Sigmoid colon (tissue), 4 donors: ENCODE measurements around the gene HHIP.

Experiments used
- CTCF ChIP-seq, 4 experiments: fragments of 450-650 bp in 3 of 4; fragments of 200-600 bp in 1 of 4; IDR thresholded peaks; one replicate each; pipeline ENCODE4 v1.5.1; 2016 to 2019; ENCODE audit warnings: antibody characterized with exemption in 4 of 4, mild to moderate bottlenecking in 3 of 4, moderate library complexity in 2 of 4
- EP300 ChIP-seq, 4 donors: sonication (generic); formaldehyde crosslinking; IDR thresholded peaks; one replicate each; pipeline ENCODE4 v1.6.1; 2017; ENCODE audit warnings: antibody characterized with exemption in 4 of 4
- POLR2A ChIP-seq, 2 donors: fragments of 450-650 bp; IDR thresholded peaks; one replicate each; pipeline ENCODE4 v1.6.1; 2016; ENCODE audit warnings: antibody characterized with exemption in 2 of 2, mild to moderate bottlenecking in 2 of 2, moderate library complexity in 2 of 2
- POLR2AphosphoS5 ChIP-seq, 4 donors: sonication (generic); formaldehyde crosslinking; IDR thresholded peaks; one replicate each; pipeline ENCODE4 v1.6.1; 2017; ENCODE audit warnings: antibody characterized with exemption in 4 of 4

DNA sequence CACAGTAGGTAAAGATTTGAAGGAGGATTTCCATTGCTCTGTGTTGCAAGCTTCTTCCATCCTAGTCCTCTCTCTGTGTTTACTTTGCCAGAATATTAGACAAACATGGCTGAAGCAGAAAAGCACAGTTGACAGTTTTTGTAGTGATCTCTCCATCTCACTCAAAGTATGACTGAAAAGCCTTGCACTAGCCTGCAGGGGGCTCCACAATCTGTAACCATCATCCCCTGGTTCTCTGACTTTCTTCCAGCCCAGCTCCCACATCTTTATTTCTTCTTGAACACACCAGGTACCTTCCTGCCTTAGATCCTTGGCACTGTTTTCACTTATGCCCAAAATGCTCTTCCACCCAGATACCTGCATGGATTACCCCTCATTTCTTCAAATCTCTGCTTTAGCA lies 34.1 kb upstream of the HHIP start:
- no peak for TF ChIP-seq CTCF (IDR thresholded peaks at IDR 0.05)
- TF ChIP-seq EP300 (IDR thresholded peaks at IDR 0.05), result no peak
- TF ChIP-seq POLR2AphosphoS5 (IDR thresholded peaks at IDR 0.05), result no peak
- no peak for TF ChIP-seq POLR2A (IDR thresholded peaks at IDR 0.05)
